Stimulated activated CD8-positive, alpha-beta memory T cell treated with anti-CD3 and anti-CD28 coated beads, Interleukin-7, amount 100 ng/mL, for 24 hours (primary cell): ENCODE measurements around the gene ICE2.

Experiments
- DNase-seq: peaks from one replicate; pipeline ENCODE4 v3.0.0-alpha.2; 2020; ENCODE audit warnings: low read depth

The ICE2 gene

GRCh38 chr15:60493166-60493565 is 14.2 kb upstream of the ICE2 start:
- no peak for DNase-seq

GRCh38 chr15:60486742-60487141 is 7.8 kb upstream of the ICE2 start:
- DNase-seq: no peak

- no peak for DNase-seq
Measured at GRCh38 chr15:60485365-60486055, 6.6 kb upstream of the ICE2 start.

- no peak for DNase-seq
Measured at GRCh38 chr15:60483042-60483441, 4.1 kb upstream of the ICE2 start.

- DNase-seq: no peak
Measured at GRCh38 chr15:60480888-60481287, 1.9 kb upstream of the ICE2 start.

DNA sequence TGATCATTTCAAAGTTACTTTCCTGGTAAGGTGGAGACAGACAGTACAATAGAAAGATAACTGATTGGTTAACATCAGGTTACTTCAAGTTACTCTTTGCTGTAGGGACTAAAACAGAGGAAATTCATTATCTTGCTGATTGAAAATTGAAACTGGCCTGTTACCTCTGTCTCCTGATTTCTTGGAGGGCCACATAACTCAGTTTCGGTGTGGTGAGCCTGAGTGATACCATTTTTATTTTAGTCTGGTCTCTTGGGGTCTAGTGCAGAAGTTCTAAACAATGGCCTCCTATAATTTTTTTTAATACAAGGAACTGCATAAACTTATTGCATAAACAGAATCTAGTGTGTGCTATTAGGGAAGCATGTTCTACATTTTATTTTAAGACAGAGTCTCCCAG is 1.2 kb upstream of the ICE2 start:
- no peak for DNase-seq

GRCh38 chr15:60479361-60480110 is 594 bp upstream of the ICE2 start:
- no peak for DNase-seq

DNA sequence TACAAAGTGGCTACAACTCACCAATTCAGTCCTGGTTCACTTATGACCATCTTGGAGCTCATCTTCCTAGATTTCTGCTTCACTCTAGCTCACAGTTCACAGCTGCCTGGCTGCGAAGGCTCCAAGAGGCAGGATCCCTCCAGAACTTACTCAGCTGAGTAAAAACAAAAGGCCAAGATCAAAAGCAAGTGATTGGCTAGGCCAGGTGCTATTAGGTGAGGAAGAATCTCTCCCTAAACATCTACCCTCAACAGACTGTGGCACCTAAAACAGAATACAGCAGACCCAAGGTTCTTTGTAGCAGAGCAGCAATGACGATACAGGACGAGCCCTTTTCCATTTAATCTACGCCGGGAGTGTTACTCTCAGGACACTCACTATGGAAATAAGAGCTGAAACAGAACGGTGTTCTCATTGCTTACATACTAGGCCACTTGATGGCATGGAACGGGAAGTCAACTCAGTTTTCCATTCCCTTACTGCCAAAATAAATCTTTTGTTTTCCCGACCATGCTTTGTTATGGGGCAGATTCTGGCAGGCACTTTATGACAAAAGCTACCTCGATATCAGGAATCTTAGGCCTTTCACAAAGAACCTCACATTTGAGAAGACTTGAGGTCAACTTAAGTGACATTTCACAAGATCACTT is 901 bp downstream of the ICE2 start:
- DNase-seq: no peak

DNA sequence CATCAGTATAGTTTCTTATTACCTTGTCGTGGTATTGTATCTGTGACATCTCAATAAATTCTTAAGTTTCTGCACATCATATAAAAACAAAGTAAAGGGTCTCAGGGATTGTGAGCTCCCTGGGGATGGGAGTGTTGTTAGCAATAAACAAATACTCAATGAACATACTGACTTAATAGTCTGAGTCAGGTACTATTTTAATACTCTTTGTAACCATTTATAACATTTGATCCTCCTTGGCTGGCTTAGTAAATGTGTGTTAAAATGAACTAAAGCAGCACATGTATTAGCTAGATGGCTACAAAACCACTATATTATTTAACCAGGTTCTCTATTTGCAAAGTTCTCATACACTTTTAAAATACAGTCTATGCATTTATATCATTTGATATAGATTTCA is 1.8 kb downstream of the ICE2 start:
- no peak for DNase-seq

GRCh38 chr15:60476713-60477112 is 2.2 kb downstream of the ICE2 start:
- no peak for DNase-seq

- no peak for DNase-seq
Measured at GRCh38 chr15:60473135-60473534, 5.8 kb downstream of the ICE2 start.

DNA sequence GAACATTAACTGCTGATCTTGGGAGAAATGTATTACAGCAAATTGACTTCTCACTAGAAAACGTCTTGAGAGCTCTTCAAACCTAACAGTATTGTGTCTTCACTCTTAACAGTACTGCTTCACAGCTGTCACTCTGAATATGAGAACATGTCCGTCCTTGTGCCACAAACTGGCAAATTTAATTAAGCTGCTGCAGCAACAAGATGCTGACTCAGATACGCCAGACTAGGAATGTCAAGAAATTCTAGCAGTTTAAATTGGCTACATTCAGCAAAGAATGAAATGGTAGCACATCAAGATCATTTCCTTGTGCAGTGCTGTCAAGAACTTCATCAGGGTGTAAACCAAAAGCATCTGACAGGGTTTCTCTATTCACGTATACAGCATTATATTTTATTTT is 7.6 kb downstream of the ICE2 start:
- DNase-seq: no peak

GRCh38 chr15:60469893-60470641 is 8.9 kb downstream of the ICE2 start:
- DNase-seq: no peak

GRCh38 chr15:60464836-60465630 is 13.9 kb downstream of the ICE2 start:
- no peak for DNase-seq

DNA sequence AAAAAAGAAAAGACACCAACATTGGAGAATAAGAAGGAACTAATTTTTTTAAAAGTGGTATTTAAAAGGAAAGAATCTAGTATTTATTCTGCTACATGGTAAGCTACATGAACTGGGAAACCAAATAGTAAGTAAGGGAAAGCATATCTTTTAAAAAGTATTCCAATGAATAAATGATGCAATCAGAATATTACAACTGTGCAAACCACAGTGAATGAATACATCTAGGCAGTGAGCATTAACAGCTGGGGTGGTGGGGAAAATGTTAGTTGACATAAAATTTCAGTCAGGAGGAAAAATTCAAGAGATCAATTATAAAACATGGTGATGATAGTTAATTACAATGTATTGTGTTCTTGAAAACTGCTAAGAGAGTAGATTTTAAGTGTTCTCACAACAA is 16.9 kb downstream of the ICE2 start:
- no peak for DNase-seq

DNA sequence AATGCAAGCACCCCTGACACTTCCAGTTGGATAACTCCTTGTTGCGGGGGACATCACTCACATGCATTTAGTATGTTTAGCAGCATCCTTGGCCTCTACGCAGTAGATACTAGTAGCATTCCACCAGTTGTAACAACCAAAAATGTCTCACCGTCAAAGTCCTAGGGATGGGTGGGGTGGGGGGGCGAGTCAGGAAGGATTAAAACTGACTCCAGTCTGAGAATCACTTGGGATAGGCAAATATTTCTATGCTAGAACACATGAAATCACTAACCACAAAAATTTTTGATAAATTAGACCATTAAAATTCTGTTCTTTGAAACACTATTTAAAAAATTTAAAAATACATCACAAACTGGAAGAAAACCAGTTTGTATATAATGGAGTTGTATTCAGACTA is 18.0 kb downstream of the ICE2 start:
- DNase-seq: no peak

- DNase-seq: no peak
Measured at GRCh38 chr15:60458721-60459120, 20.2 kb downstream of the ICE2 start.

- no peak for DNase-seq
Measured at GRCh38 chr15:60457985-60458384, 21.0 kb downstream of the ICE2 start.

GRCh38 chr15:60454824-60455223 is 24.1 kb downstream of the ICE2 start:
- no peak for DNase-seq

DNA sequence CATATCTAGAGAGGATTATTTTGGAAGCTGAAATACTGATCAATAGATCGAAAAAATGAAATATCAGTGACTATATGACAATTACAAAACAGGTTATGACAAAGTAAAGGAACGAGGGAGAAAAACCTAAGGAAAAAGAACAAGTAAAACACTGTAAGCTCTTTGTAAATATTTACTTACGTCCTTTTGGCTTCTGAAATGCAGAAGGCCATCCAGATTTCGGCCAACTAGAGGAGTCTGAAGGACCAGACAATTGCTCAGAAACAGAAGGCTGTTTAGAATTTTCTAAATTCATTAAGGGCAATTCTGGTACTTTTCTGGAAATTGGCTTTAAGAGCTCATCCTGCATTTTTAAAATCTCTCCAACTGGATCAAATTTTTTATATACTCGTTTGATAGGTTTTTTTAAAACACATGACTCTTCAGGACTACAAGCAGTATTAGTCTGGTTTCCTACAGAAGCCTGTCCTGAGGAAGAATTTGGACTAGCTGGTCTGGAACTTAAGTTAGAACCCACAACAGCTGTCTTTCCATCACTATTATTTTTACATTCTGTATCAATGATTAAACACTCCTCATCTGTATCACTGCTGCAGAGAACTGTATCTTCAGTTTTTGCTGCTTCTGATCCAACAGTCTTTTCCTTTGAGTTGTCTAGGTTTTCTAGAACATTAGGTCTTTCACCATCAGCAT is 30.1 kb downstream of the ICE2 start:
- DNase-seq: no peak

- DNase-seq: no peak
Measured at GRCh38 chr15:60444289-60444912, 34.5 kb downstream of the ICE2 start.
